Measurements from ENCODE around the gene GPA33.

Gene GPA33

GRCh38 chr1:167104256-167104633 lies 14.1 kb upstream of the GPA33 start:
- no peak for TF ChIP-seq CTCF (IDR thresholded peaks at IDR 0.05; ENCODE audit: borderline replicate concordance, control extremely low read depth, extremely low read depth, insufficient read depth, missing control alignments)
- no peak for DNase-seq (ENCODE audit: low spot score)
- in situ Hi-C loops (cut with MboI; ENCODE audit: low sequenced_read_pairs, unreplicated experiment), result no loop called here

DNA sequence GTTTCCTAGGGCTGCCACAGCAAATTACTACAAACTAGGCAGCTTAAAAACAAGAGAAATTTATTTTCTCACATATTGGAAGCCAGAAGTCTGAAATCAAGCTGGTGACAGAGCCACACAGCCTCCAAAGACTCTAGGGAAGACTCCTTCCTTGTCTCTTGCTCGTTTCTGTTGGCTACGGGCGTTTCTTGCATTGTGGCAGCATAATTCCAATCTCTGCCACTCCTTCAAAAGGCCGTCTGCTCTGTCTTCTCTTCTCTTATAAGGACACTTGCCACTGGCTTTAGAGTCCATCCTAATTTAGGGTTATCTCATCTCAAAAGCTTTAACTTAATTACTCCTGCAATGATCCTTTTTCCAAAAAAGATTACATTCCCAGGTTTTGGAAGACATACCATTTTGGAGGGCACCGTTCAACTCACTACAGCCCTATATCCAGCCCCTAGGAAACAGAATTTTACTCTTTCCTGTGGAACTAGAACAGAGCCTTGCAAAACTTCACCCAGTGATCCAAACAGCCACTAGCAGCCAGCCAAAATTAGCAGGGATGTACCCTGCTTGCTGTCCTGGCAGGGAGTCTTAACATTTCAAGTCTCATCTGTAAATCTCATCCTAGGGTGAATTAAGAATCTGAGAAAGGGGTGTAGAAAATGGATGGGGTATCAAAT lies 12.9 kb upstream of the GPA33 start:
- no peak for TF ChIP-seq CTCF (IDR thresholded peaks at IDR 0.05; ENCODE audit: borderline replicate concordance, control extremely low read depth, extremely low read depth, insufficient read depth, missing control alignments)
- in situ Hi-C loops (cut with MboI; ENCODE audit: low sequenced_read_pairs, unreplicated experiment), result no loop called here
- no peak for DNase-seq (ENCODE audit: low spot score)

DNA sequence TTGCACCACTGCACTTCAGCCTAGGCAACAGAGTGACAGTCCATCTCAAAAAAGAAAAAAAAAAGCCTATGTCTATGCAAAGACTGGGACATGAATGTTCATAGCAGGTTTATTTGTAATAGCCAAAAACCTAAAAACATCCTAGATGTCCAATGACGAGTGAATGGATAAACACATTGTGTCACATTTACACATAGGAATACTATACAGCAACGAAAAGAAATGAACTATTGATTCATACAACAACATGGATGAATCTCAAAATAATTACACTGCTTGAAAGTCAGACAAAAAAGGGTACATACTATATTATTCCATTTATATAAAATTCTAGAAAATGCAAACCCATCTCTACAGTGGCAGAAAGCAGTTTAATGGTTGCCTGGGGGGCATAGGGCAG lies 11.6 kb upstream of the GPA33 start:
- no peak for TF ChIP-seq CTCF (IDR thresholded peaks at IDR 0.05; ENCODE audit: borderline replicate concordance, control extremely low read depth, extremely low read depth, insufficient read depth, missing control alignments)
- in situ Hi-C loops (cut with MboI; ENCODE audit: low sequenced_read_pairs, unreplicated experiment), result no loop called here
- DNase-seq (ENCODE audit: low spot score), result no peak

- in situ Hi-C loops (cut with MboI; ENCODE audit: low sequenced_read_pairs, unreplicated experiment), result no loop called here
- no peak for TF ChIP-seq CTCF (IDR thresholded peaks at IDR 0.05; ENCODE audit: borderline replicate concordance, control extremely low read depth, extremely low read depth, insufficient read depth, missing control alignments)
- DNase-seq (ENCODE audit: low spot score), result no peak
Measured at GRCh38 chr1:167100730-167101129, 10.6 kb upstream of the GPA33 start.

DNA sequence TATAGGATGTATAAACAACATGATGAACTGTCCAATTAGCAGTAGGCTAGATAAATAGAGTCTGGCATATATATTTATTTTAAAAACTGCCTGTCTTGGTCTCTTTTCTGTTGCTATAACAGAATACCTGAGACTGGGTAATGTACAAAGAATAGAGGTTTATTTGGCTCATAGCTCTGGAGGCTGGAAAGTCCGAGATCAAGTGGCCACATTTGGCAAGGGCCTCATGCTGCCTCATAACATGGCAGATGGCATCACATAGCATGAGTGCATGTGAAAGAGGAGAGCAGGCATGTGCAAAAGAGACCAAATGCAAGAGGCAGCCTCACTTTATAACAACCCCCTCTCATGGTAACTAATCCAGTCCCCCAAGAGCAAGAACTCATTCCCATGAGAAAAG lies 9.7 kb upstream of the GPA33 start:
- in situ Hi-C loops (cut with MboI; ENCODE audit: low sequenced_read_pairs, unreplicated experiment), result no loop called here
- TF ChIP-seq CTCF (IDR thresholded peaks at IDR 0.05; ENCODE audit: borderline replicate concordance, control extremely low read depth, extremely low read depth, insufficient read depth, missing control alignments), result no peak
- DNase-seq (ENCODE audit: low spot score), result no peak

- in situ Hi-C loops (cut with MboI; ENCODE audit: low sequenced_read_pairs, unreplicated experiment), result no loop called here
- TF ChIP-seq CTCF (IDR thresholded peaks at IDR 0.05; ENCODE audit: borderline replicate concordance, control extremely low read depth, extremely low read depth, insufficient read depth, missing control alignments), result no peak
- DNase-seq (ENCODE audit: low spot score), result no peak
Measured at GRCh38 chr1:167095368-167095767, 5.2 kb upstream of the GPA33 start.

Data from GM13976 (cell line).